ENCODE results near the gene TRPV2.

The TRPV2 gene

GRCh38 chr17:16477666-16478065 lies 62.3 kb downstream of the TRPV2 start:
- no peak for DNase-seq

GRCh38 chr17:16478649-16479048 lies 63.3 kb downstream of the TRPV2 start:
- no peak for DNase-seq

GRCh38 chr17:16479264-16479663 lies 63.9 kb downstream of the TRPV2 start:
- DNase-seq, result no peak

DNA sequence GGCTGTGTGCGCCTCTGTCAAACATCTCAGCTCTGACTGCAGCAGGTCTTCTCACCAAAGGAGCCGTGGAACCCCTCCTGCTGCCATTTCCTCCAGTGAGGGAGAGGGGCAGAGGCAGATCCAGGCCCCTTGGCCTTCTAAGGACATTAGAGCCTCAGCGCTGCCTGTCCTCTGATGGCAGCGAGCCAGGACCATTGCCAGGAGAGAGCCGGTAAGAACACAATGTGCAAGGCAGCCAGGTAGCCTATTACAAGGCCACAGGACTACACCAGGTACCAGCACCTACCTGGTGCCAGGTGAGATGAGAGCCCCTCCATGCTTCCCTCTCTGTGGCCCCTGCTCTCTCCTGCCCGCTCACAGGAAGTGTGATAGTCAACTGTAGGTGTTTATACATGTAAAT lies 65.6 kb downstream of the TRPV2 start:
- no peak for DNase-seq

DNA sequence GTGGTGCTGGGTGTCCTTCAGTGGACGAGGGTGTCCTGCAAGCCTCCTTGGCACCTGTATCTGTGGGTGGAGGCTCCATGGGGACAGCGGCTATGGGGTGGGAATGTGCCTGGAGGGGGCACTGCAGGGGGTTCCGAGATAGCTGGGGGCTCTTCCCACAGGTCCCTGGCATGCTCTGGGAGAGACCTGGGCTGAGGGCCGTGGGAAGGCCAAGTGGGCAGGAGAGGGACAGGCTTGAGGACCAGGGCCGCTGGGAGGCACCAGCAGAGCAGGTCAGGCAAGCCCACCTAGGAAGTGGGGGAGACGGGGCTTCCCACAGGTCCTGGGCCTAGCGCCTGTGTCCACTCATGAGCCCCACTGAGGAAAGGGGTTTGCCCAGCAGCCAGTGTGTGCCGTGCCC lies 66.9 kb downstream of the TRPV2 start:
- no peak for DNase-seq

GRCh38 chr17:16483021-16483645 lies 67.8 kb downstream of the TRPV2 start:
- no peak for DNase-seq

- no peak for DNase-seq
Observed at GRCh38 chr17:16484445-16485175, 69.2 kb downstream of the TRPV2 start.
